DND-41 (cell line): ENCODE data around the gene FXYD4.

Source experiments
- CTCF ChIP-seq: IDR thresholded peaks from 2 replicates; pipeline ENCODE4 v1.5.1; 2012; ENCODE audit warnings: borderline replicate concordance, low read length, moderate library complexity, mild to moderate bottlenecking; ENCODE audit not compliant: poor library complexity, severe bottlenecking; ENCODE audit errors: extremely low read depth
- EZH2 ChIP-seq: IDR thresholded peaks from 3 replicates; pipeline ENCODE4 v1.6.1; 2012; ENCODE audit warnings: borderline replicate concordance, low read depth, mild to moderate bottlenecking, moderate library complexity, low read length, inconsistent platforms; ENCODE audit not compliant: severe bottlenecking

GRCh38 chr10:43421201-43421507, 49.7 kb downstream of the FXYD4 start:
- TF ChIP-seq CTCF (no peak), EZH2 (no peak)
